Retinal pigment epithelial cell (primary cell): ENCODE data around the gene TMEM255B.

Experiments
- DNase-seq: peaks from one replicate; pipeline ENCODE4 v3.0.0-alpha.2; 2010; ENCODE audit warnings: low read depth
- H3K4me3 ChIP-seq: 2 replicates; pipeline ENCODE4 v1.5.1; 2011; ENCODE audit warnings: mild to moderate bottlenecking, low read length, control low read depth, moderate library complexity
- TF ChIP-seq, protein P1 (sequence below): conservative IDR thresholded peaks from 2 replicates; pipeline ENCODE4 v1.5.1; 2011; ENCODE audit warnings: low read depth, low read length, control low read depth, inconsistent platforms

TMEM255B gene

DNA sequence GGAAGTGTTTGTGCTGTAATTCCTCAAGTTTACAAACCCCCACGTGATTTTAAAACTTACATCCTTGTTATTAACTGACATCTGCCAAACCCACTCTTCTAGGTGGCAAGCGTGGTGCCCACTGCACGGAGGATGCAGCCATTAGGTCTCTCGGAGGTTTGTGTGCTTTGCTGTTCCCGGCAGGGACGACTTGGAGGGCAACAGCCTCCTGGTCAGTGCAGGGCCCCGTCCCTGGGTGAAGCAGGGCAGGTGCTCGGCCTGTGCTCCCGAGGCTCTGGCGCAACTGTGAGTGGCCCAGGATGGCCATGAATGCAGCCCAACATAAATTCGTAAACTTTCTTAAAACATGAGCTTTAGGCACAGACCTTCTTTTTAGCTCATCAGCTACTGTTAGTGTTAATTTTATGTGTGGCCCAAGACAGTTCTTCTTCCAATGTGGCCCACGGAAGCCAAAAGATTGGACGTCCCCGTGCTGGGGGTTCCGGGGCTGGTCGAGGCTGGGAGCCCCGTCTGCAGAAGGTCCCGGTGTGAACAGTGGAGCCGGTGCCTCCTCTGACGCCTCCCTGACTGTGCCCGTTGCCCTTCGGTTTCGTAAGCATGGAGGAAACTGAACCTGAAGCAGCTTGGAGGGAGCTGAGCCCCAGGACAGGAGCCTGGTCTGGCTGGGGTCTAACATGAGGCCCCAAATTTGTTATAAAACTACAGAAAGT is 93.0 kb downstream of the TMEM255B start:
- no peak overlapping the region for H3K4me3 ChIP-seq
- no peak for DNase-seq
- TF ChIP-seq, protein P1, sequence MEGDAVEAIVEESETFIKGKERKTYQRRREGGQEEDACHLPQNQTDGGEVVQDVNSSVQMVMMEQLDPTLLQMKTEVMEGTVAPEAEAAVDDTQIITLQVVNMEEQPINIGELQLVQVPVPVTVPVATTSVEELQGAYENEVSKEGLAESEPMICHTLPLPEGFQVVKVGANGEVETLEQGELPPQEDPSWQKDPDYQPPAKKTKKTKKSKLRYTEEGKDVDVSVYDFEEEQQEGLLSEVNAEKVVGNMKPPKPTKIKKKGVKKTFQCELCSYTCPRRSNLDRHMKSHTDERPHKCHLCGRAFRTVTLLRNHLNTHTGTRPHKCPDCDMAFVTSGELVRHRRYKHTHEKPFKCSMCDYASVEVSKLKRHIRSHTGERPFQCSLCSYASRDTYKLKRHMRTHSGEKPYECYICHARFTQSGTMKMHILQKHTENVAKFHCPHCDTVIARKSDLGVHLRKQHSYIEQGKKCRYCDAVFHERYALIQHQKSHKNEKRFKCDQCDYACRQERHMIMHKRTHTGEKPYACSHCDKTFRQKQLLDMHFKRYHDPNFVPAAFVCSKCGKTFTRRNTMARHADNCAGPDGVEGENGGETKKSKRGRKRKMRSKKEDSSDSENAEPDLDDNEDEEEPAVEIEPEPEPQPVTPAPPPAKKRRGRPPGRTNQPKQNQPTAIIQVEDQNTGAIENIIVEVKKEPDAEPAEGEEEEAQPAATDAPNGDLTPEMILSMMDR, result no peak

DNA sequence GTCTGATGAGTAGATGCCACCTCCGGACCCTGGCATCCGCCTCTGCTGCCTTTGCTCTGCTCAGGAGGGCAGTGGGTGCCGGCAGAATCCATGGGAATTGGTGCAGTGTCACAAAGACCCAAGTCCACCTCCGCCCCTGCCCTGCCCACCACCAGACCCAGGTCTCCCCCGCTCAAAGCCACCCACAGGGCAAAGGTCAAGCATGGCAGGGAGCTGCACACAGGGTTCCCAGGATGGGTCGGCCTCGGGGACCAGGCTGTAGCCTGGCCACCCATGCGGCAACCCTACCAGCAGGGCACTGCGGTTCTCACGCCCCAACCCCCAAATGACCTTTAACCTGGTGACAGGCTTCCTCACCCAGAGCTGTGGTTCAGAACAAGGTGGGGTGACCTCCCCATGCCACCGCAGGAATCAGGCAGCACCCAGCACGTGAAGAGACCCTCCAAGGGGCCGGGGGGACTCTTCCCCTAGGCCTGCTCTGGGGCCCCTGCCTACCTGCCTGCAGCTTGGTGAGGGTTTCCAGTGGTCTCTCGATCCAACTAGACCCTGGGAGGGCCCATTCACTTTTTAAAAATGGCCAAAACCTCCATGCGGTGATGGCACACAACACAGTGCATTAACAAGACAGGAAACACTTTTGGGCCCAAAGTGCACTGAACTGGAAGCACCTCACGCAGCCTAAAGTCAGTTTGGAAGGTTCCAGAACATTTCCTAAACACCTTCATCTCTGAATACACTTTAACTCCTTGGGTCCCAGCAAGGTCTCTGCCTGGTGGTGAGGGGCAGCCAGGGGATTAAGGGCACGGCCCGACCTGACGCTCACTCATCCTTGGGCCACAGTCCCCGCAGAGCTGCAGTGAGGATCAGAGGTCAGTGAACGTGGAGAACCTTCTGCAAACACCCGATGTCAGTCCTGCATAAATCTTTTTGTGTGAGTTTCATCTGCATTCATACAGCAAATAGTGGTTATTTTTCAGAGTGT is 93.8 kb downstream of the TMEM255B start:
- TF ChIP-seq, protein P1, result no peak
- no peak overlapping the region for H3K4me3 ChIP-seq
- DNase-seq, result no peak

DNA sequence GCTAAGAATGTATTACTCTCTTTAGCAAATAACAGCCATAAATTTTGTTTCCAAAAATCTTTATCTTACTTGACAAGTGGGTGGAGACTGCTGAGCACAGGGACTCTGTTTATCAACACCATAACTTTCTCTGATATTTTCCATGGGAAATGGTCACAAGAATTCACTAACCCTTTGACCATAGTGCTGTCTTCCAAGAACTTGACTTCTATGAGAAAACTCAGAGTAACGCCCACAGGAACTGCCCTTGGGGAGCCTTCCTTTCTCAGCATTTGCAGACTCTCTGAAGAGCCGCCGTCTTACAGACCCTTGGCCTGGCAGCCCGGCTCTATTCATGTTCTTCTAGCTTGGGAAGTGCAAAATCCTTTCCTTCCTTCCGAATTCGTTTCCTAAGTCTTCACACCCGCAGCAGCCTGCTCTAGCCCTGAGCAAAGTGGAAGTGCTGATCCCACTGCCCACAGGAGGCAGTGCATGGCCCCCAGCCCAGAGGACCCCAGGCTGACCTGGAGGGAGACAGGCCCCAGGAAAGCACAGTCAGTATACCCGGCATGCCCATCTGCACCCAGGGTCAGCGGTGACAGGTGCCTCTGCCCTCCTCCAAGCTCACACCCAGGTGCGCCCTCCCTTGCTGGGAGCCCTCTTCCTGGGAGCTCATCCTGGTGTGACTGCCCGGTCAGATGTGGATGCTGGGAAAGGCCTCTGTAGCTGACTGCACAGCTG is 94.7 kb downstream of the TMEM255B start:
- H3K4me3 ChIP-seq, result no peak overlapping the region
- DNase-seq, result no peak
- TF ChIP-seq, protein P1, result no peak

DNA sequence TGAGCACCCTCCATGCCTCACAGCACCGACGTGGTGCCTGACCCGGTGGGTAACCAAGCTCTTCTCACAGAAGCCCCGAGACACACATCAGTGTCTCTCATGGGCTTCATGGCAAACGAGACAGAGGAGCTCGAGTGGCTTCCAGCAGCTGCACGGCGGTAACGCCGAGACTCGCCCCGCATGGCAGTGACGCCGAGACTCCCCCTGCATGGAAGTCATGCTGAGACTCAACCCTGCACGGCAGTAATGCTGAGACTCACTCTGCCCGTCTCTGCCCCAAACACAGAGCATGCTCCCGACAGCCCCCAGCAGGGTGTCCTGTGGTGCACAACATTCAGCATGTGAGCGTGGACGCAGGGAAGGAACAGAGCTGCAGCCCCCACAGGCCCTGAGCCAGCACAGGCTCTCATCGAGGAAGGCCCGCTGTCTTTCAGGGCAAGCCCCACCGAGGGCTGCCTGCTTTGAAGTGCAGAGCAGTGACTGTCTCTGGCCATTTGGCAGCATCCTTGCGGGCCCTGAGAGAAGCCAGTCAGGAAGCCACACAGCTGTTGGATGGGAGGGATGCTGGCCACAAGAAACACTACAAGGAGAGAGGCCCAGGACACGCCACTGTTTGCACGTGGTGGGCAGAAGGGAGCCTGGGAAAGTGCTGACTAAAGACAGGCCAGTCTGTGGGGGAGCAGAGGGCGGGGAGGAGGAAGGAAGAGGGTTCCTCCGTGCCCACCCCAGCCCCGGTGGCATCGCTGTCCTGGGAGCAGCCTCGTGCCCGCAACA is 95.4 kb downstream of the TMEM255B start:
- TF ChIP-seq, protein P1, result no peak
- no peak overlapping the region for H3K4me3 ChIP-seq
- no peak for DNase-seq

DNA sequence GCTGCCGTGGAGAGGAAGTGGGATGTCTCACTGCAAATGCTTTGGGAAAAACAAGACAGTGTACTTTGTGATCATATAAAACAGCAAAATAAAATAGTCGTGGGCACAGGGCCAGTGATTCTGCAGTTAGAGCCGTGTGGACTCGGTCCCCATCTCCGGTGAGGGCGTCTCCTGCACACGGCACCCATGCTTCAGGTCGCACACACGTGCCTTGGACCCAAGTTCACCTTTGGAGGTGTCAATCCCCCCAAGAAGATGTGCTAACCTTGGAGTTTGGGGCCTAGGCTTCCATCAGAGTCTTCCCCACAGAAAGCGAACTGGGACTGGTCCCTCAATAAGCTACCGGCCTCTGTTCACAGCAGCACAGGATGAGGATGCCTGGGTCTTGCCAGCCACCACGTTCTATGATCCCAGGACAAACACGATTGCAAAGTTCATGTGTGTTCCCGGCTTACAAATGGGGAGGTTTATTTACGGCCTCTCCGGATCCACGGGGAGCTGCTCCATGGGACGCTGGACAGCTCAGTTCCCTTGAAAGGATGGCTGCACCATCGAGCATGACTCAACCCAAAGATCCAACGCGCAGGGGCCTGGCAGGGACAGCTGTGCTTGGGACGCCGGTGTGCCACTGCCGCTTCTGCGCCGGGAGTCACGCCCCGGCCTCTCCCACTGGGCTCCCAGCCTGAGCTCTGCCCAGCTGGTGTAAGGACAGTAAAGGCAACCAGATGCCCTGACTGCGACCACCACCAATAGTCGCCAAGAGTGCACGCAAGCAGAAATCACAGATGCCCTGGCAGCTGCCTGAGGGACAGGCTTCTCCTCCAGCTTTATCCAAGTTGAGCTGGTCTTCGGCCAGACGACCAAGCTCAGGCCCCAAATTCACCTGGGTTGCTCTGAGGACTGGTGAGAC is 96.2 kb downstream of the TMEM255B start:
- TF ChIP-seq, protein P1, result no peak
- no peak overlapping the region for H3K4me3 ChIP-seq
- no peak for DNase-seq
